ENCODE data around the gene ZIC4. TPM values are rescaled to one million over a fixed set of nuclear protein-coding genes. Genes with fewer than 3 reads are reported as not detected.

Gene ZIC4
- total and polyA plus RNA-seq, 3 donors from 2014 or later: 0.06 to 0.55 (median 0.31) TPM

Other genes starting within 250 kb of the ZIC4 start
- gene ZIC1, start 2.8 kb upstream of the ZIC4 start, total RNA-seq: 1 to 10 TPM; 3.3 to 3.5 TPM
- 1.4 TPM for gene ZIC1, start 2.8 kb upstream of the ZIC4 start, polyA plus RNA-seq (ENCODE audit: insufficient read depth, low read depth, low replicate concordance)